GM19193 (cell line): ENCODE results near the gene FGFR1OP2.

Experiments
- POLR2A ChIP-seq: IDR thresholded peaks from 4 replicates; pipeline ENCODE4 v1.6.1; 2011; ENCODE audit not compliant: insufficient read depth, insufficient read length; ENCODE audit errors: extremely low read depth

Gene FGFR1OP2

DNA sequence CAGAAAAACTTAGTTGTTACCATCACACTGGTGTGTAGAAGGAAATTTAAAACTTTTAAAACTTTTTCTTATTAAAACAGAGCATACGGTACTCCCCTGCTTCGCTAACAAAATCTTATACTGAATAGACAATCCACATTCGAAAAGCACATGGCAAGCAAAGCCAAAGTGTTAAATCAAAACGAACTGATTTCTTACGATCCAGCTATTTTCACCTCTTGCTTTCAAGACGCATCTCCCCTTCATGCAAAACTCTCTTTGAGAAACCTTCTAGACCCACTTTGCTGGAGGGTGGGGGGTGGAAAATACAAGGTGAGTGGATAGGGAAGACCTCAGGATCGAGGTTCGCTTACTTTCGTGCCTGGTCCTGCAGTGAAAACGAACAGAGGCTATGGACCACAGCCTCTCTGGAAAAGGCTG lies 817 bp upstream of the FGFR1OP2 start:
- TF ChIP-seq POLR2A, result no peak

DNA sequence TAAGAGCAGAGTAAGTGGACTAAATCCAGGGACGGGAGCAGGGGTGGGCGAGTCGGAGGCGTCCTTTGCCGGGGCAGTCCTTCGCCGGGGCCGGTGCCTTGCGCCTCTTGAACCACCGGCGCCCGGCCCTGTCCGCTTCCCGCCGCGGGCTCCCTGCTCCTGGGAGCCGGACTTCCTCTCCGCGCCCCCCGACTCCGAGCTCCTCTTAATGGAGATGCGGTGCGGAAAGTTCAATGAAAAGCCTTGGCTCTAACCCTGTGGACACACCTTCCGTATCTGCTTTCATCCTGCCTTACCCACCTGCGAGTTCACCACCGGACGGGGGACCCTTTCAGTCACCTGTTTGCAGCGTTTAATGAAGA lies 412 bp downstream of the FGFR1OP2 start:
- no peak for TF ChIP-seq POLR2A

- no peak for TF ChIP-seq POLR2A
Observed at GRCh38 chr12:26939192-26939832, 1.0 kb downstream of the FGFR1OP2 start.

DNA sequence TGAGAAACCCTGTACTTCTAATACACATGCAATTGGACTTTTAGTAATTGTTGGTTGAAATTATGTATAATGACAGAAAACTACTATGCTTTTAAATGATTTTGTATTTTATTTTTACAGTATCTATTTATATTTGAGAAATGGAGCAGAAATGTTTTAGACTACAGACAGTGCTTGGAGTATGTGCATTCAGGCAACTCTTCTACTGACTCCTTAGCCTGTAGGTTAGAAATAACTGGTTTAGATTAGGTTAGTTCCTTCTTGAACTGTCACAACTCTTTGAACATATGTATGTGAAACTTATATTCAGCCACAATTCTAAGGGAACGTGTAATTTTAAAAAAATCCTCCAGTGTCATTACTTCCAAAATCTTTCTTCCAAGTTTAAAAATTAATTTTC lies 1.7 kb downstream of the FGFR1OP2 start:
- TF ChIP-seq POLR2A, result no peak

DNA sequence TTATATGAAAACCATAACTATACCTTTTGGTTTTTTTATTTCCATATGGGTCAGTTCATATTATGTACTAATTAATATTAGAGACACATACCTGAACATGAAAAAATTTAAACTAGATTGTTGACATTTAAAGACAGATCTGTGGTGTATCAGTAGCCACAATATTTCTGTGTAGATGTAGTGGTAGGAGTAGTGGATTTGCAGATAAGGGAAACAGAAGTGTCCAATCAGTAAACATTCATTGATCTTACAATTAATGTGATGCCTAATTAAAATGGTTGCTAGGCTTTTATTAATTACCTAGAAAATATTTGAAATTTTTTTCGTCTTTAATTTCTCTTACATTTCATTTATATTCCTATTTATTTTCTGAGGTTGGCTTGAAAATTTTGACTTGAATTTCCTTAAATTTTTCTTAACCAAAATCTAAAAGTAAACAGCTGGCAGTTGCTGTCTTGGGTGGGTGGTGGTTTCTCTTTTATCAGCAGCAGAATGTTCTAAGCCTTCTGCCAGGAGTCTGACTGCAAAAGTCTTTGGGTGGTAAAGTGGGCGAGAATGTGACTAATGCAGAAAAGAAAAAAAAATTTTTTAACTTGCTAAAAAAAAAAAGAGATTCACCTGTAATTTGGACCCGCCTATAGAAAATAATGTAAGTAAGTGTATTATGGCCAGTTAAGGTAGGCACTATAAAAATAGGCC lies 2.4 kb downstream of the FGFR1OP2 start:
- no peak for TF ChIP-seq POLR2A

- TF ChIP-seq POLR2A, result no peak
Observed at GRCh38 chr12:26941215-26941594, 2.9 kb downstream of the FGFR1OP2 start.

- TF ChIP-seq POLR2A, result no peak
Observed at GRCh38 chr12:26948309-26948708, 10.0 kb downstream of the FGFR1OP2 start.

DNA sequence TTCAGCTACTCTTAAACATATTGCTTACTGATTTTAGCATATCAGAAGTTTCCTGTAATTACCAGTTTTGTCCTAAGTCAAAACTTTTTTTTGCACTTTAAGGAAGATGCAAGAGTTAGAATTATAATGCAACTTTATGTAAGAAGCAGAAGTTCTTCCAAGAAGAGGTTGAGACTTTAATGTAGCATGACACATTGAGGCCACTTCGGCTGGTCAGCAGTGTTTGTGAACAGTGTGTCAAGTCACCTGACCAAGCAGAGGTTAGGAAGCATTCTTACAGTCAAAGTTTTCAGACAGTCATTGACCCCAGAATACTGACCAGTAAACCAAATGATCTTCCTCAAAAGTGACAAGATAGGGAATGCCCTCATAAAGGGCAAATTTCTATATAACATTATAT lies 15.2 kb downstream of the FGFR1OP2 start:
- no peak for TF ChIP-seq POLR2A

DNA sequence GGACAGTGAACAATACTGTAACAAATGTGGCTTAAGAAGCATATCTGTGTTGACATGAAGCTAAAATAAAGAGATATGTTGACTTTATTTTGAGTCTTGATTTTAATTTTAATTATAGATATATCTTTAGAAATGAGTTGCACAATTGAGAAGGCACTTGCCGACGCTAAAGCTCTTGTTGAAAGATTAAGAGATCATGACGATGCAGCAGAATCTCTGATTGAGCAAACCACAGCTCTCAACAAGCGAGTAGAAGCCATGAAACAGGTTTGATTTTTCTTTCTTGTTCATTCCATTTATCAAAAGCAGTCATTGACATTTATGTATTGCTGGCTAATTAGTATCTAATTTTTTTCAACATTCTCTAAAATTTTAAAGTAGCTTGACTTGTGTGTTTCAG lies 15.8 kb downstream of the FGFR1OP2 start:
- no peak for TF ChIP-seq POLR2A

DNA sequence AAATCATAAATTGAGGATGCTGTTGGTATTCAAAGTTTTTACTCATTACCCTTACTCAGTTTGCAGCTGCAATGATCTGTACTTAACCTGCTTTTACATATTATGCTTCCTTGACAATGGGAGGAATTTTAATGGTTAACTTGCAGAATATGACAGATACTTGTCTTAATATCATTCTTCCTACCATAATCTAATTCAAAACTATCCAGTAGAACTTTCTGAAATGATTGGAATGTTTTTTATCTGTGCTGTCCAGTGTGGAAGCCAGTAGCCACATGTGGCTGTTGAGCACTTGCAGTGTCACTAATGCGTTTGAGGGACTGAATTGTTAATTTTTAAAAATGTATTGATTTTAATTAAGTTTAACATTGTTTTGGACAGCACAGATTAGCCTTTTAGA lies 23.5 kb downstream of the FGFR1OP2 start:
- TF ChIP-seq POLR2A, result no peak

- TF ChIP-seq POLR2A, result no peak
Observed at GRCh38 chr12:26963413-26963812, 25.1 kb downstream of the FGFR1OP2 start.

DNA sequence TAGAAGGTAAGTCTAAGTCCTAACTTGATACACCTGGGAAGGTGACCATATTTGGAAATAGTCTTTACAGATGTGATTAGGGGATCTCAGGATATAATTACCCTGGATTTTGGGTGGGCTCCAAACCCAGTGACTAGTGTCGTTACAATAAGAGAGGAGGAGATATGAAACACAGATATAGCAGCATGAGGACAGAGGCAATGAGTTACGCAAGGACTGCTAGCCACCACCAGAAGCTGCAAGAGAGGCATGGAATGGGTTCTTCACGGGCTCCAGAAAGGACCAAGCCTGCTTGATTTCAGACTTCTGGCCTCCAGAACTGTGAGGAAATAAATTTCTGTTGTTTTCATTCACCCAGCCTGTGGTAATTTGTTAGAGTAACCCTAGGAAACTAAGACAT lies 28.6 kb downstream of the FGFR1OP2 start:
- no peak for TF ChIP-seq POLR2A

DNA sequence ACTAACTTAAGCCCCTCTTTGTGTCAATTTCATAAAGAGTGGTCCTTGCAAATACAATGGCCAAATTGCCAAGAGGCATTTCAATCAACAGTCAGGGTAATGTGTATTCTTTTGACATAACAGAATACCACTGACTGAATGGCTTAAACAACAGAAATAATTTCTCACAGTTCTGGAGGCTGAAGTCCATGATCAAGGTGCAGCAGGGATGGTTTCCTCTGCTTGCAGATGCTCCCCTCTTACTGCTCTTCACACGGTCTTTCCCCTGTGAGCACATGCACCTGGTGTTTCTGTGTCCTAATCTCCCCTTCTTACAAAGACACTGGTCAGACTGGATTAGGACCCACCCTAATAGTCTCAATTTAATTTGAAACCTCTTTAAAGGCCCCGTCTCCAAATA lies 31.9 kb downstream of the FGFR1OP2 start:
- TF ChIP-seq POLR2A, result no peak

GRCh38 chr12:26971963-26972362 lies 33.7 kb downstream of the FGFR1OP2 start:
- TF ChIP-seq POLR2A, result no peak

- TF ChIP-seq POLR2A, result no peak
Observed at GRCh38 chr12:26976687-26977086, 38.4 kb downstream of the FGFR1OP2 start.

DNA sequence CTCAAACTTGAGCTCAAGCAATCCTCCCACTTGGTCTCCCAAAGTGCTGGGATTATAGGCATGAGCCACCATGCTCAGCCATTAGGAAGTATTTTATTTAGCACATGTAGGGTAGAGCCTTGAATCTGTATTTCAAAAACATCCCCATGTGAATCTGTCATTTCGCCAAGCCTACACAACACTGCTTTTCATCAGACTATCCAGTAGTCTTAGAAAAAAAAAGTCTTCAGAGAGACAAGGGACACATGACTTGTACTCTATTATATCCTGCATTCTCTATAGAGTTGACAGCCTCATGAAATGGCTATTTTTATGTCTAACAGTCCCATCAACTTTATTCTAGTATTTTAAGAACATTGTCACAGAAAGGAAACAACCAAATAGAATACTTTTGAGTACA lies 40.5 kb downstream of the FGFR1OP2 start:
- TF ChIP-seq POLR2A, result no peak

DNA sequence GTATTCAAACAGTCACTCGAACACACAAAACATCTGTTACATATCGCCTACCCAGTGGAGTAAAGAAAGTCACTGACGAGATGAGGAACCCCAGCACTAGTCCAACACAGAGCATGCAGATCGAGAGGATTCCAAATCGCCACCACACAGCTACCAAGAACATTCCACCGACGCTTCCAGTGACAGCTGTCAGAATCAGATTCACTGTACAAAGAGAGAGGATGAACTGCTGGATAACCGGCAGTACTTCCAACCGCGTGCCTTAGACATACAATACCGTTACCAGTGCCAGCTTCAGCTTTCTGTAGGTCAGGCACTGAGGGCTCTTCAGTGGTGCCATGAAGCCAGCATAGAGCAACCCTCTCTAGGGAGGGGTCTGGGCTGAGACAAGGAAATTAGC lies 41.5 kb downstream of the FGFR1OP2 start:
- no peak for TF ChIP-seq POLR2A

GRCh38 chr12:26982866-26983265 lies 44.6 kb downstream of the FGFR1OP2 start:
- TF ChIP-seq POLR2A, result no peak
